ENCODE data around the gene PITHD1.

DNA sequence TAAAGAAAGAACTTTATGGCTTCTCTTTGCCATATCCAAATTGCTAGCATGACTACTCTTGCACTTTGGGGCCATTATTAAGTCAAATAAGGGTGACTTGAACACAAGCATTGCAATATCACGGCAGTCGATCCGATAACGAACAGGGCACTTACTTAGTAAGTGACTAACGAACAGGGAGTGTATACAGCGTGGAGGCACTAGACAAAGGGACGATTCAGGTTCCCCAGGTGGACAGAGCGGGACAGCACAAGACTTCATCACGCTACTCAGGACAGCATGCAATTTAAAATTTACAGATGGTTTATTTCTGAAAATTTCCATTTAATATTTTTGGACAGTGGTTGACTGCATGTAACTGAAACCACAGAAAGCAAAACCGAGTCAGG lies 5.4 kb upstream of the PITHD1 start:
- TF ChIP-seq EZH2 (IDR thresholded peaks at IDR 0.05) = no peak
- TF ChIP-seq POLR2AphosphoS5 (IDR thresholded peaks at IDR 0.05; ENCODE audit: borderline replicate concordance, low read depth, low read length) = no peak
- no peak for TF ChIP-seq FOXP2 (optimal IDR thresholded peaks at IDR 0.05; ENCODE audit: control extremely low read depth, extremely low read length, insufficient read depth)
